ENCODE measurements around the gene SULF2.

The SULF2 gene

GRCh38 chr20:47802975-47803374, 17.7 kb upstream of the SULF2 start:
- H3K4me1 ChIP-seq (ENCODE audit: insufficient read depth, low read length, poor library complexity, severe bottlenecking): no peaks in the 10 kb centered on the region
- no peak overlapping the region for H3K9ac ChIP-seq (ENCODE audit: low read depth, low read length, poor library complexity, severe bottlenecking)
- H3K4me2 ChIP-seq (ENCODE audit: low read depth, low read length, poor library complexity, severe bottlenecking): no peak overlapping the region
- H4K20me1 ChIP-seq (ENCODE audit: insufficient read depth, low read length, poor library complexity, severe bottlenecking): no peaks in the 10 kb centered on the region
- H3F3A ChIP-seq (ENCODE audit: low read depth): no peaks in the 10 kb centered on the region
- H3K4me3 ChIP-seq (ENCODE audit: low read length, poor library complexity, severe bottlenecking): no peak overlapping the region
- H3K27me3 ChIP-seq (ENCODE audit: insufficient read depth, low read length, poor library complexity, severe bottlenecking): no peaks in the 10 kb centered on the region
- H3K9me3 ChIP-seq (ENCODE audit: insufficient read depth, low read depth, low read length): no peaks in the 10 kb centered on the region
- TF ChIP-seq CTCF (conservative IDR thresholded peaks at IDR 0.05; ENCODE audit: low read length): no peak
- no peak for TF ChIP-seq EZH2phosphoT487 (IDR thresholded peaks at IDR 0.05; ENCODE audit: borderline replicate concordance)
- no peaks in the 10 kb centered on the region for H3K36me3 ChIP-seq (ENCODE audit: insufficient read depth, low read length)
- H3K9me2 ChIP-seq (replicated peaks; ENCODE audit: low read depth, low read length): no peaks in the 10 kb centered on the region
- H3K79me2 ChIP-seq (ENCODE audit: insufficient read depth, low read length): no peaks in the 10 kb centered on the region
- no peak overlapping the region for H2AFZ ChIP-seq (ENCODE audit: low read length)

GRCh38 chr20:47802226-47802920, 17.1 kb upstream of the SULF2 start:
- Histone ChIP-seq H3K4me3 (ENCODE audit: low read length, poor library complexity, severe bottlenecking) (no peak overlapping the region), H4K20me1 (ENCODE audit: insufficient read depth, low read length, poor library complexity, severe bottlenecking) (no peaks in the 10 kb centered on the region), H3K79me2 (ENCODE audit: insufficient read depth, low read length) (no peaks in the 10 kb centered on the region), H3K9ac (ENCODE audit: low read depth, low read length, poor library complexity, severe bottlenecking) (no peak overlapping the region), H3K4me2 (ENCODE audit: low read depth, low read length, poor library complexity, severe bottlenecking) (no peak overlapping the region), H3K4me1 (ENCODE audit: insufficient read depth, low read length, poor library complexity, severe bottlenecking) (no peaks in the 10 kb centered on the region), H3K36me3 (ENCODE audit: insufficient read depth, low read length) (no peaks in the 10 kb centered on the region), H3K9me3 (ENCODE audit: insufficient read depth, low read depth, low read length) (no peaks in the 10 kb centered on the region), H3F3A (ENCODE audit: low read depth) (no peaks in the 10 kb centered on the region), H3K27me3 (ENCODE audit: insufficient read depth, low read length, poor library complexity, severe bottlenecking) (no peaks in the 10 kb centered on the region), H2AFZ (ENCODE audit: low read length) (no peak overlapping the region), H3K9me2 (replicated peaks; ENCODE audit: low read depth, low read length) (no peaks in the 10 kb centered on the region)
- TF ChIP-seq CTCF (conservative IDR thresholded peaks at IDR 0.05; ENCODE audit: low read length): no peak
- TF ChIP-seq EZH2phosphoT487 (IDR thresholded peaks at IDR 0.05; ENCODE audit: borderline replicate concordance): no peak

GRCh38 chr20:47801759-47802158, 16.5 kb upstream of the SULF2 start:
- Histone ChIP-seq H2AFZ (ENCODE audit: low read length) (no peak overlapping the region), H4K20me1 (ENCODE audit: insufficient read depth, low read length, poor library complexity, severe bottlenecking) (no peaks in the 10 kb centered on the region), H3K79me2 (ENCODE audit: insufficient read depth, low read length) (no peaks in the 10 kb centered on the region), H3K4me1 (ENCODE audit: insufficient read depth, low read length, poor library complexity, severe bottlenecking) (no peaks in the 10 kb centered on the region), H3K4me2 (ENCODE audit: low read depth, low read length, poor library complexity, severe bottlenecking) (no peak overlapping the region), H3K9ac (ENCODE audit: low read depth, low read length, poor library complexity, severe bottlenecking) (no peak overlapping the region), H3K36me3 (ENCODE audit: insufficient read depth, low read length) (no peaks in the 10 kb centered on the region), H3K27me3 (ENCODE audit: insufficient read depth, low read length, poor library complexity, severe bottlenecking) (no peaks in the 10 kb centered on the region), H3K4me3 (ENCODE audit: low read length, poor library complexity, severe bottlenecking) (no peak overlapping the region), H3F3A (ENCODE audit: low read depth) (no peaks in the 10 kb centered on the region), H3K9me3 (ENCODE audit: insufficient read depth, low read depth, low read length) (no peaks in the 10 kb centered on the region), H3K9me2 (replicated peaks; ENCODE audit: low read depth, low read length) (no peaks in the 10 kb centered on the region)
- TF ChIP-seq CTCF (conservative IDR thresholded peaks at IDR 0.05; ENCODE audit: low read length) (no peak), EZH2phosphoT487 (IDR thresholded peaks at IDR 0.05; ENCODE audit: borderline replicate concordance) (no peak)
